SU-DHL-6 (cell line): Measurements from ENCODE around the gene CTRB1.

Source experiments
- H2AFZ ChIP-seq: fragments of 200-600 bp; sonication (generic); 2 replicates; pipeline ENCODE4 v1.6.1; 2014; ENCODE audit warnings: low read depth, mild to moderate bottlenecking, moderate library complexity, mixed read lengths, antibody characterized with exemption, low read length; ENCODE audit not compliant: severe bottlenecking
- H3F3A ChIP-seq: fragments of 200-600 bp; shearing (Covaris generic); 2 replicates; pipeline ENCODE4 v1.6.0; 2016; ENCODE audit warnings: antibody characterized with exemption, mild to moderate bottlenecking; ENCODE audit not compliant: insufficient read depth
- H3K27ac ChIP-seq: fragments of 200-600 bp; sonication (generic); 2 replicates; pipeline ENCODE4 v1.5.1; 2016; ENCODE audit warnings: low read depth, mild to moderate bottlenecking, low read length, moderate library complexity, mixed read lengths
- H3K27me3 ChIP-seq: fragments of 200-600 bp; sonication (generic), shearing (Covaris generic); 2 replicates; pipeline ENCODE4 v1.6.0; 2014; ENCODE audit warnings: mild to moderate bottlenecking, low read length
- H3K36me3 ChIP-seq: fragments of 200-600 bp; sonication (generic); 2 replicates; pipeline ENCODE4 v1.6.1; 2014; ENCODE audit warnings: mild to moderate bottlenecking, low read length, mixed read lengths
- H3K4me2 ChIP-seq: fragments of 300-600, 200-600 bp; shearing (Covaris generic), sonication (generic); 2 replicates; pipeline ENCODE4 v1.6.0; 2014; ENCODE audit warnings: low read length, low read depth, mild to moderate bottlenecking; ENCODE audit not compliant: poor library complexity, severe bottlenecking
- H3K4me3 ChIP-seq: fragments of 200-600 bp; sonication (generic); 2 replicates; pipeline ENCODE4 v1.5.1; 2014; ENCODE audit warnings: antibody characterized with exemption, low read length, mild to moderate bottlenecking, mixed read lengths; ENCODE audit not compliant: insufficient read depth, poor library complexity, severe bottlenecking
- H3K79me2 ChIP-seq: fragments of 200-600 bp; sonication (generic); 2 replicates; pipeline ENCODE4 v1.6.1; 2014; ENCODE audit warnings: mild to moderate bottlenecking, low read length, moderate library complexity; ENCODE audit not compliant: insufficient read depth
- H3K9ac ChIP-seq: fragments of 200-600 bp; sonication (generic); 2 replicates; pipeline ENCODE4 v1.7.0; 2014; ENCODE audit warnings: mild to moderate bottlenecking, low read length
- H3K9me2 ChIP-seq: fragments of 200-600 bp; sonication (generic); replicated peaks from 2 replicates; pipeline ENCODE4 v1.6.1; 2014; ENCODE audit warnings: low read length; ENCODE audit not compliant: insufficient read depth
- H3K9me3 ChIP-seq: fragments of 200-600 bp; sonication (generic); 2 replicates; pipeline ENCODE4 v1.6.1; 2014; ENCODE audit warnings: low read length, mixed read lengths; ENCODE audit not compliant: insufficient read depth
- H4K20me1 ChIP-seq: fragments of 200-600 bp; sonication (generic); 2 replicates; pipeline ENCODE4 v1.6.1; 2014; ENCODE audit warnings: low read depth, mild to moderate bottlenecking, antibody characterized with exemption, low read length, moderate library complexity, mixed read lengths
- CTCF ChIP-seq: fragments of 200-600 bp; sonication (generic); IDR thresholded peaks from one replicate; pipeline ENCODE4 v1.5.1; 2017; ENCODE audit warnings: antibody characterized with exemption, mild to moderate bottlenecking, low read length, moderate library complexity; ENCODE audit not compliant: insufficient read depth, poor library complexity, severe bottlenecking
- EZH2phosphoT487 ChIP-seq: fragments of 200-600 bp; sonication (generic), shearing (Covaris generic); conservative IDR thresholded peaks from 2 replicates; pipeline ENCODE4 v1.6.1; 2018; ENCODE audit warnings: mild to moderate bottlenecking, antibody characterized with exemption, low read length, moderate library complexity, mixed read lengths

Gene CTRB1

GRCh38 chr16:75218256-75219076 is at the start of gene CTRB1:
CTRB1 (plus strand) TSS chr16:75218988; CDS start chr16:75219008, 20 bp downstream.
- no peaks in the 10 kb centered on the region for H3K36me3 ChIP-seq
- H3K4me3 ChIP-seq = no peak within 1 kb of the TSS
- no peaks in the 10 kb centered on the region for H3K9me2 ChIP-seq
- H3K79me2 ChIP-seq = no peaks in the 10 kb centered on the region
- H3K27me3 ChIP-seq = no peaks in the 10 kb centered on the region
- H2AFZ ChIP-seq = no peak within 1 kb of the TSS
- no peaks in the 10 kb centered on the region for H4K20me1 ChIP-seq
- H3K27ac ChIP-seq = no peak within 1 kb of the TSS
- no peaks in the 10 kb centered on the region for H3F3A ChIP-seq
- no peak within 1 kb of the TSS for H3K9ac ChIP-seq
- peak within 1 kb of the TSS; percentile 21 for H3K4me2 ChIP-seq
- H3K9me3 ChIP-seq = no peaks in the 10 kb centered on the region
- TF ChIP-seq CTCF (no peak), EZH2phosphoT487 (no peak)

GRCh38 chr16:75169899-75170405 is 48.8 kb upstream of the CTRB1 start:
- peaks cover 49% of the 10 kb centered on the region for H3K9me3 ChIP-seq
- H3F3A ChIP-seq = no peaks in the 10 kb centered on the region
- no peaks in the 10 kb centered on the region for H3K9me2 ChIP-seq
- peaks cover 71% of the 10 kb centered on the region for H3K36me3 ChIP-seq
- H3K27ac ChIP-seq = no peak overlapping the region
- no peaks in the 10 kb centered on the region for H4K20me1 ChIP-seq
- H3K4me3 ChIP-seq = no peak overlapping the region
- TF ChIP-seq EZH2phosphoT487 (no peak), CTCF (no peak)
- H3K9ac ChIP-seq = no peak overlapping the region
- no peak overlapping the region for H3K4me2 ChIP-seq
- peaks cover 9% of the 10 kb centered on the region; the same call in 1 of the 2 replicates for H3K79me2 ChIP-seq
- H2AFZ ChIP-seq = no peak overlapping the region
- no peaks in the 10 kb centered on the region for H3K27me3 ChIP-seq

GRCh38 chr16:75172578-75172977 is 46.2 kb upstream of the CTRB1 start:
- Histone ChIP-seq H3K27me3 (no peaks in the 10 kb centered on the region), H3K36me3 (peaks cover 46% of the 10 kb centered on the region), H3K9me3 (peaks cover 43% of the 10 kb centered on the region)

More at GRCh38 chr16:75172578-75172977, 46.2 kb upstream of the CTRB1 start:
- no peak overlapping the region for H2AFZ ChIP-seq
- H3F3A ChIP-seq = no peaks in the 10 kb centered on the region
- no peak overlapping the region for H3K4me2 ChIP-seq
- H4K20me1 ChIP-seq = no peaks in the 10 kb centered on the region
- TF ChIP-seq CTCF = no peak
- TF ChIP-seq EZH2phosphoT487 = no peak
- H3K79me2 ChIP-seq = no peaks in the 10 kb centered on the region
- H3K27ac ChIP-seq = no peak overlapping the region
- no peak overlapping the region for H3K4me3 ChIP-seq
- H3K9ac ChIP-seq = no peak overlapping the region
- no peaks in the 10 kb centered on the region for H3K9me2 ChIP-seq
